K562 (cell line): ENCODE measurements around the gene PPT2. TPM values are rescaled to one million over a fixed set of nuclear protein-coding genes. Genes with fewer than 3 reads are reported as not detected.

Experiments
- CCNT2 ChIP-seq: IDR thresholded peaks from 2 replicates; pipeline ENCODE4 v1.6.1; 2011; ENCODE audit warnings: borderline replicate concordance, low read depth, mild to moderate bottlenecking, moderate library complexity, mixed read lengths, low read length; ENCODE audit not compliant: insufficient read length; ENCODE audit errors: extremely low read depth
- KDM5B ChIP-seq: fragments of 200-600 bp; sonication (generic); IDR thresholded peaks from 2 replicates; pipeline ENCODE4 v1.6.1; 2012; ENCODE audit warnings: low read depth, mild to moderate bottlenecking, moderate library complexity, low read length, control low read depth, inconsistent platforms; ENCODE audit not compliant: insufficient replicate concordance
- OTX1 ChIP-seq: fragments of 450-650 bp; formaldehyde crosslinking; IDR thresholded peaks from 2 replicates; pipeline ENCODE4 v1.4.0; 2022; ENCODE audit warnings: mild to moderate bottlenecking
- POLR2B ChIP-seq: fragments of 450-650 bp; IDR thresholded peaks from 2 replicates; pipeline ENCODE4 v1.6.1; 2018; ENCODE audit warnings: low read depth; ENCODE audit not compliant: partially characterized antibody
- SRSF1 ChIP-seq: fragments of 200-400 bp; formaldehyde crosslinking; IDR thresholded peaks from 2 replicates; pipeline ENCODE4 v1.6.1; 2017; ENCODE audit warnings: mild to moderate bottlenecking, low read depth, low read length, moderate library complexity
- ZNF263 ChIP-seq: sonication (generic); formaldehyde crosslinking; IDR thresholded peaks from 2 replicates; pipeline ENCODE4 v1.8.0; 2022; ENCODE audit warnings: mild to moderate bottlenecking, missing genetic modification reagents, borderline replicate concordance
- ZNF318 ChIP-seq, 2 experiments: fragments of 450-650 bp; IDR thresholded peaks; 2 replicates each; pipeline ENCODE4 v1.6.1; 2016; ENCODE audit warnings: mild to moderate bottlenecking in 2 of 2, borderline replicate concordance in 1 of 2, low read depth in 1 of 2, moderate library complexity in 1 of 2
- polyA plus RNA-seq, 8 experiments: library from polyadenylated mRNA; depleted of rRNA in 4 of 8; stranded (reverse) in 5 of 8; unstranded in 3 of 8; fragments of >200 nt; fragmentation: Nextera tagmentation in 2 of 8; fragmentation: Illumina TruSeq in 1 of 8; extraction: Ambion mirVana in 2 of 8; extraction: Trizol in 1 of 8; gene quantifications; 2 replicates each; pipeline versions ENCODE4 v1.2.1 to v1.2.3, GENCODE V29; 2011 to 2014; ENCODE audit warnings: inconsistent platforms in 1 of 8, missing spikeins in 1 of 8
- total RNA-seq, 7 experiments: library from RNA; depleted of rRNA in 6 of 7; stranded (reverse); fragments of >200 nt in 6 of 7; fragmentation: Illumina TruSeq in 2 of 7; extraction: Trizol in 2 of 7; gene quantifications; 2 replicates each; pipeline versions ENCODE4 v1.2.1 to v1.2.3, GENCODE V29; 2011 to 2021; ENCODE audit warnings: low replicate concordance in 1 of 7
- TF ChIP-seq, protein P1 (sequence below): fragments of 450-650 bp; formaldehyde crosslinking; IDR thresholded peaks from 2 replicates; pipeline ENCODE4 v1.4.0; 2022; ENCODE audit warnings: missing genetic modification characterization
- TF ChIP-seq, protein P2 (sequence below): fragments of 200-800 bp; sonication (Bioruptor generic); IDR thresholded peaks from 2 replicates; pipeline ENCODE4 v1.6.1; 2017; ENCODE audit warnings: missing genetic modification characterization, missing compliant biosample characterization
- TF ChIP-seq, protein P3 (sequence below): fragments of 250-450 bp; sonication (Bioruptor Pico); IDR thresholded peaks from 2 replicates; pipeline ENCODE4 v1.5.0; 2021; ENCODE audit warnings: mild to moderate bottlenecking, borderline replicate concordance

PPT2 gene
- total and polyA plus RNA-seq, 9 of the 15 experiments (the other 6 are each of a cell fraction or from before 2014, with no cell fraction given): 27.4 to 98.8 (median 69.9) TPM

DNA sequence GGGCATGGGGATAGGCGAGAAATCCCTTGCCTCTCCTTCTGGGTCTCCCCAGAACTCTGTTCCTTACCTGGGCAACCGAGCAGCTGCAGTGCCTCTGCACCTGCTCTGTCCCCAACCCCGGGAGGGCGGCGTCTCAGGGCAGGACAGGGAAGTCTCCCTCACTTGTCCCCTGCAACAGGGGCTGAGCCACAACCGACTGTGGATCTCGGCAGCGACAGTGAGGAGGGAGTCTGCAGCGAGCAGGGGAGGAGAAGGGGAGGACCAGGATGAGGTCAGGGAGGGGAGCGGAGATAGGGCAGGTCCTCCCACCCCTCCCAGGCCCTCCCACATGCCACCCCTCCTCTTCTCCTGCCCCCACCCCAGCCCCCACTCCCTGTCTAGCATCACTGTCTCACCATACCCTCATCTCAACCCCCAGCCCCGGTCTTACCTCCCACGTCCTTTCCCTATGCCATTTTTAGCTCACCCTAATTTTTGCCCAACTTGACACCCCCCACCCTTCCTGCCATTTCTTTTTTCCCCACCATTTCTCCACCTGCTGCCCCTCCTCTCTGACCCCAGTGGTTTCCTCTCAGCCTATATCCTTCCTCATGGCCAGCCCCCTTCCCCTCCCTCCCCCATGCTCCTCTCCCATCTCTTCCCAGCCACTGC lies 44.7 kb upstream of the PPT2 start, which contains the start of gene TNXB (continued):
- no peak for TF ChIP-seq ZNF318 (IDR thresholded peaks at IDR 0.05; ENCODE audit: borderline replicate concordance in 1 of 2, low read depth in 1 of 2)
- peak; percentile 10 for TF ChIP-seq KDM5B
- TF ChIP-seq, protein P1, sequence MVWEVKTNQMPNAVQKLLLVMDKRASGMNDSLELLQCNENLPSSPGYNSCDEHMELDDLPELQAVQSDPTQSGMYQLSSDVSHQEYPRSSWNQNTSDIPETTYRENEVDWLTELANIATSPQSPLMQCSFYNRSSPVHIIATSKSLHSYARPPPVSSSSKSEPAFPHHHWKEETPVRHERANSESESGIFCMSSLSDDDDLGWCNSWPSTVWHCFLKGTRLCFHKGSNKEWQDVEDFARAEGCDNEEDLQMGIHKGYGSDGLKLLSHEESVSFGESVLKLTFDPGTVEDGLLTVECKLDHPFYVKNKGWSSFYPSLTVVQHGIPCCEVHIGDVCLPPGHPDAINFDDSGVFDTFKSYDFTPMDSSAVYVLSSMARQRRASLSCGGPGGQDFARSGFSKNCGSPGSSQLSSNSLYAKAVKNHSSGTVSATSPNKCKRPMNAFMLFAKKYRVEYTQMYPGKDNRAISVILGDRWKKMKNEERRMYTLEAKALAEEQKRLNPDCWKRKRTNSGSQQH (CRISPR knock-in tag): peak; percentile 70; the same call in 1 of the 2 replicates
- TF ChIP-seq, protein P2, sequence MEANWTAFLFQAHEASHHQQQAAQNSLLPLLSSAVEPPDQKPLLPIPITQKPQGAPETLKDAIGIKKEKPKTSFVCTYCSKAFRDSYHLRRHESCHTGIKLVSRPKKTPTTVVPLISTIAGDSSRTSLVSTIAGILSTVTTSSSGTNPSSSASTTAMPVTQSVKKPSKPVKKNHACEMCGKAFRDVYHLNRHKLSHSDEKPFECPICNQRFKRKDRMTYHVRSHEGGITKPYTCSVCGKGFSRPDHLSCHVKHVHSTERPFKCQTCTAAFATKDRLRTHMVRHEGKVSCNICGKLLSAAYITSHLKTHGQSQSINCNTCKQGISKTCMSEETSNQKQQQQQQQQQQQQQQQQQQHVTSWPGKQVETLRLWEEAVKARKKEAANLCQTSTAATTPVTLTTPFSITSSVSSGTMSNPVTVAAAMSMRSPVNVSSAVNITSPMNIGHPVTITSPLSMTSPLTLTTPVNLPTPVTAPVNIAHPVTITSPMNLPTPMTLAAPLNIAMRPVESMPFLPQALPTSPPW: peak; percentile 61; the same call in 1 of the 2 replicates
- no peak for TF ChIP-seq CCNT2
- TF ChIP-seq ZNF263 (CRISPR knock-in tag): peak; percentile 96
- TF ChIP-seq SRSF1: no peak
- TF ChIP-seq, protein P3, sequence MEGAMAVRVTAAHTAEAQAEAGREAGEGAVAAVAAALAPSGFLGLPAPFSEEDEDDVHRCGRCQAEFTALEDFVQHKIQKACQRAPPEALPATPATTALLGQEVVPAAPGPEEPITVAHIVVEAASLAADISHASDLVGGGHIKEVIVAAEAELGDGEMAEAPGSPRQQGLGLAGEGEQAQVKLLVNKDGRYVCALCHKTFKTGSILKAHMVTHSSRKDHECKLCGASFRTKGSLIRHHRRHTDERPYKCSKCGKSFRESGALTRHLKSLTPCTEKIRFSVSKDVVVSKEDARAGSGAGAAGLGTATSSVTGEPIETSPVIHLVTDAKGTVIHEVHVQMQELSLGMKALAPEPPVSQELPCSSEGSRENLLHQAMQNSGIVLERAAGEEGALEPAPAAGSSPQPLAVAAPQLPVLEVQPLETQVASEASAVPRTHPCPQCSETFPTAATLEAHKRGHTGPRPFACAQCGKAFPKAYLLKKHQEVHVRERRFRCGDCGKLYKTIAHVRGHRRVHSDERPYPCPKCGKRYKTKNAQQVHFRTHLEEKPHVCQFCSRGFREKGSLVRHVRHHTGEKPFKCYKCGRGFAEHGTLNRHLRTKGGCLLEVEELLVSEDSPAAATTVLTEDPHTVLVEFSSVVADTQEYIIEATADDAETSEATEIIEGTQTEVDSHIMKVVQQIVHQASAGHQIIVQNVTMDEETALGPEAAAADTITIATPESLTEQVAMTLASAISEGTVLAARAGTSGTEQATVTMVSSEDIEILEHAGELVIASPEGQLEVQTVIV (CRISPR knock-in tag): no peak
- TF ChIP-seq POLR2B: peak; percentile 21
- TF ChIP-seq OTX1 (CRISPR knock-in tag): peak; percentile 75; the same call in 1 of the 2 replicates
